Measurements from ENCODE around the gene SAMD9L.

The SAMD9L gene

GRCh38 chr7:93120592-93121549 lies 27.3 kb downstream of the SAMD9L start:
- H3K9me3 Mint-ChIP-seq (ENCODE audit: low read depth), result peaks cover 14% of the 10 kb centered on the region
- peaks cover 27% of the 10 kb centered on the region for H3K4me1 Mint-ChIP-seq (ENCODE audit: low read depth)
- H3K27ac Mint-ChIP-seq, result no peak overlapping the region
- H3K4me3 Mint-ChIP-seq, result no peak overlapping the region
- H3K36me3 Mint-ChIP-seq, result peaks cover 27% of the 10 kb centered on the region
- no peaks in the 10 kb centered on the region for H3K27me3 Mint-ChIP-seq

- H3K4me3 Mint-ChIP-seq, result no peak overlapping the region
- H3K36me3 Mint-ChIP-seq, result peaks cover 26% of the 10 kb centered on the region
- peaks cover 8% of the 10 kb centered on the region for H3K9me3 Mint-ChIP-seq (ENCODE audit: low read depth)
- peak overlapping the region; percentile 19 for H3K27ac Mint-ChIP-seq
- no peaks in the 10 kb centered on the region for H3K27me3 Mint-ChIP-seq
- H3K4me1 Mint-ChIP-seq (ENCODE audit: low read depth), result peaks cover 43% of the 10 kb centered on the region
Measured at GRCh38 chr7:93119191-93119905, 28.8 kb downstream of the SAMD9L start.

- Mint-ChIP-seq H3K36me3 (peaks cover 29% of the 10 kb centered on the region), H3K4me1 (ENCODE audit: low read depth) (peaks cover 54% of the 10 kb centered on the region), H3K9me3 (ENCODE audit: low read depth) (peaks cover 13% of the 10 kb centered on the region), H3K4me3 (peak within 1 kb of the TSS; percentile 87), H3K27ac (peak within 1 kb of the TSS; percentile 90), H3K27me3 (no peaks in the 10 kb centered on the region)
Measured at GRCh38 chr7:93117852-93118530, 30.2 kb downstream of the SAMD9L start, which contains the start of gene SAMD9. SAMD9 (minus strand) TSS chr7:93117979; CDS start chr7:93106097, 11,882 bp downstream.

GRCh38 chr7:93117327-93117726 lies 30.9 kb downstream of the SAMD9L start:
- Mint-ChIP-seq H3K9me3 (ENCODE audit: low read depth) (peaks cover 13% of the 10 kb centered on the region), H3K27me3 (no peaks in the 10 kb centered on the region), H3K4me1 (ENCODE audit: low read depth) (peaks cover 59% of the 10 kb centered on the region), H3K27ac (peak overlapping the region; percentile 90), H3K4me3 (peak overlapping the region; percentile 87), H3K36me3 (peaks cover 35% of the 10 kb centered on the region)

- Mint-ChIP-seq H3K9me3 (ENCODE audit: low read depth) (peaks cover 13% of the 10 kb centered on the region), H3K27ac (peak overlapping the region; percentile 90), H3K36me3 (peaks cover 50% of the 10 kb centered on the region), H3K4me3 (peak overlapping the region; percentile 87), H3K4me1 (ENCODE audit: low read depth) (peaks cover 67% of the 10 kb centered on the region), H3K27me3 (no peaks in the 10 kb centered on the region)
Measured at GRCh38 chr7:93115796-93116195, 32.4 kb downstream of the SAMD9L start.

GRCh38 chr7:93108003-93108402 lies 40.2 kb downstream of the SAMD9L start:
- Mint-ChIP-seq H3K27ac (no peak overlapping the region), H3K4me3 (no peak overlapping the region), H3K27me3 (no peaks in the 10 kb centered on the region), H3K36me3 (peaks cover 76% of the 10 kb centered on the region), H3K9me3 (ENCODE audit: low read depth) (peaks cover 9% of the 10 kb centered on the region), H3K4me1 (ENCODE audit: low read depth) (peaks cover 18% of the 10 kb centered on the region)

GRCh38 chr7:93097388-93097787 lies 50.8 kb downstream of the SAMD9L start:
- Mint-ChIP-seq H3K9me3 (ENCODE audit: low read depth) (peaks cover 15% of the 10 kb centered on the region), H3K36me3 (peaks cover 7% of the 10 kb centered on the region), H3K27me3 (no peaks in the 10 kb centered on the region), H3K27ac (no peak overlapping the region), H3K4me3 (no peak overlapping the region), H3K4me1 (ENCODE audit: low read depth) (no peaks in the 10 kb centered on the region)

- Mint-ChIP-seq H3K36me3 (peaks cover 12% of the 10 kb centered on the region), H3K4me1 (ENCODE audit: low read depth) (no peaks in the 10 kb centered on the region), H3K9me3 (ENCODE audit: low read depth) (peaks cover 16% of the 10 kb centered on the region), H3K27ac (no peak overlapping the region), H3K27me3 (peaks cover 9% of the 10 kb centered on the region), H3K4me3 (no peak overlapping the region)
Measured at GRCh38 chr7:93092757-93093370, 55.3 kb downstream of the SAMD9L start.

All from activated naive CD8-positive, alpha-beta T cell (primary cell).